ENCODE data around the gene RASA3. TPM values are rescaled to one million over a fixed set of nuclear protein-coding genes. Genes with fewer than 3 reads are reported as not detected.

The RASA3 gene
- total and polyA plus RNA-seq, 2 donors (not counting 3 experiments of a cell fraction or from before 2014, with no cell fraction given) = 26.5 to 53.8 TPM

DNA sequence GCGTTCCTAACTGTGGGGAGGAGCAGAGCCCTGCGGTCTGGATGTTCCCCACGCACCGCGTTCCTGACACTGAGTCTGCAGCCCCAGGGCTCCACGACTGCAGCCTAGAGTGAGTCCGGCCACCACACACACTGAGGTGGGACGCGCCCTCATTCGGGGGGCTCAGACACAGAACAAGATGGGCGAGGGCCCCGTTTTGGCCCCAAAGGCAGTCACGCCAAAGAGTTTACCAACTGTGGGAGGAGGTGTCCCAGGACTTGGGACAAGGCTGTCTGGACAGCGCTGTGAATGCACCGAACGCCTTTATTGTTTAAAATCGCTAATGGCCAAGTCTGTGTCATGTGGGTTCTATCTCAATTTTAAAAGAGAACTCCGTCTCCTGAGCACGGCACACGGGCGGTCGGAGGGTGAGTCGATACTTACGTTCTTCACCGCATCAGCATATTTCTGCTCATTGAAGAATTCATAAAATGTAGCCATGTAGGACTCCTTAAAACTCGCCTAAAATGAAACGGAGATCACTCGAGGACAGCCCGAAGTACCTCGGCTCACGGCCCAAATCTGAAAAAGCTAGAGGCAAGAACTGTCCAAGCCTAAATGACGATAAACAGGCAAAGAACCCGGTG lies 123.3 kb downstream of the RASA3 start:
- FAIRE-seq (no peak), DNase-seq (ENCODE audit: low read depth, low spot score) (no peak)
- no peak overlapping the region for H3K4me3 ChIP-seq (replicated peaks in 1 of 3; ENCODE audit: insufficient read depth in 1 of 3, low read depth in 1 of 3, low read length in 3 of 3)
- H3K9me1 ChIP-seq (replicated peaks; ENCODE audit: control insufficient read depth, extremely low read depth, insufficient read depth, low read length) = no peaks in the 10 kb centered on the region
- intact Hi-C loops (cut with micrococcal nuclease) (no loop called here), dilution Hi-C loops (cut with MboI; ENCODE audit: extremely low pct_ligation_motif_present, low sequenced_read_pairs) (no loop called here)
- no peaks in the 10 kb centered on the region for H3K9me3 ChIP-seq (replicated peaks; ENCODE audit: control insufficient read depth, insufficient read depth, low read length)
- peaks cover 4 to 36% of the 10 kb centered on the region in 2 experiments for H3K36me3 ChIP-seq (ENCODE audit: control insufficient read depth in 2 of 2, extremely low read depth in 1 of 2, insufficient read depth in 2 of 2, low read length in 2 of 2)
- POLR2A ChIA-PET = no interaction called here
- H3K4me1 ChIP-seq (ENCODE audit: control insufficient read depth, extremely low read depth, insufficient read depth, low read length) = peaks cover 13% of the 10 kb centered on the region
- H2AFZ ChIP-seq (ENCODE audit: low read depth, low read length) = no peak overlapping the region
- BruUV-seq (replicated peaks) = no TSS peak
- CTCF ChIA-PET = no interaction called here
- TF ChIP-seq POLR2A (IDR thresholded peaks at IDR 0.05; ENCODE audit: low read depth, low read length) (no peak), EZH2 (IDR thresholded peaks at IDR 0.05; ENCODE audit: borderline replicate concordance, low read depth, low read length, severe bottlenecking) (no peak), MYC (IDR thresholded peaks at IDR 0.05; ENCODE audit: low read depth, low read length) (no peak)
- TF ChIP-seq, protein P1, sequence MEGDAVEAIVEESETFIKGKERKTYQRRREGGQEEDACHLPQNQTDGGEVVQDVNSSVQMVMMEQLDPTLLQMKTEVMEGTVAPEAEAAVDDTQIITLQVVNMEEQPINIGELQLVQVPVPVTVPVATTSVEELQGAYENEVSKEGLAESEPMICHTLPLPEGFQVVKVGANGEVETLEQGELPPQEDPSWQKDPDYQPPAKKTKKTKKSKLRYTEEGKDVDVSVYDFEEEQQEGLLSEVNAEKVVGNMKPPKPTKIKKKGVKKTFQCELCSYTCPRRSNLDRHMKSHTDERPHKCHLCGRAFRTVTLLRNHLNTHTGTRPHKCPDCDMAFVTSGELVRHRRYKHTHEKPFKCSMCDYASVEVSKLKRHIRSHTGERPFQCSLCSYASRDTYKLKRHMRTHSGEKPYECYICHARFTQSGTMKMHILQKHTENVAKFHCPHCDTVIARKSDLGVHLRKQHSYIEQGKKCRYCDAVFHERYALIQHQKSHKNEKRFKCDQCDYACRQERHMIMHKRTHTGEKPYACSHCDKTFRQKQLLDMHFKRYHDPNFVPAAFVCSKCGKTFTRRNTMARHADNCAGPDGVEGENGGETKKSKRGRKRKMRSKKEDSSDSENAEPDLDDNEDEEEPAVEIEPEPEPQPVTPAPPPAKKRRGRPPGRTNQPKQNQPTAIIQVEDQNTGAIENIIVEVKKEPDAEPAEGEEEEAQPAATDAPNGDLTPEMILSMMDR (IDR thresholded peaks at IDR 0.05; ENCODE audit: extremely low read depth in 1 of 2, insufficient read depth in 1 of 2, low read depth in 1 of 2, low read length in 2 of 2) = no peak
- no peak overlapping the region for H3K9ac ChIP-seq (replicated peaks; ENCODE audit: extremely low read depth, insufficient read depth, low read length)
- H3K4me2 ChIP-seq (ENCODE audit: insufficient read depth, low read length) = no peak overlapping the region
- peaks cover 3% of the 10 kb centered on the region for H3K79me2 ChIP-seq (ENCODE audit: control insufficient read depth, insufficient read depth, low read length)
- H4K20me1 ChIP-seq (replicated peaks; ENCODE audit: control insufficient read depth, extremely low read depth, insufficient read depth, low read length) = no peaks in the 10 kb centered on the region
- no peaks in the 10 kb centered on the region for H3K27me3 ChIP-seq (ENCODE audit: control insufficient read depth in 2 of 2, insufficient read depth in 2 of 2, low read length in 2 of 2)
- no peak overlapping the region for H3K27ac ChIP-seq (ENCODE audit: insufficient read depth, low read depth, low read length)

DNA sequence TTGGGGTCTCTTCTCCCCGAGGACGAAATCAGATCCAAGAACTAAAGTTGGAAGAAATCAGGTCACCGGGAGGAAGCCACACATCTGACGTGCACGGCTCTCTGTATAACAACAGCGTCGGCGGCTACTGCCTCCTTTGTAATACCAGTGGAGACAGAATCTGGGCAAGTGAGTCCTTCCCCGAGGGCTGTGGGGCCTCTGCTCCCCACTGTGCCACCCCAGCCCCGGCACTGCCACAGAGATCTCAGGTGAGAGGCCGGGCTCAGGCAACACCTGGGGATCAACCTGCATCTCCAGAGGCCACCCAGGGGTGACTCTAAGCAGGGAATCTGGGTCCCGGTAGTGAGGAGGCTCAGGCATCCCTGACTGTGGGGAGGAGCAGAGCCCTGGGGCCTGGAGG lies 124.9 kb downstream of the RASA3 start:
- FAIRE-seq = no peak
- ChIA-PET POLR2A (no interaction called here), CTCF (no interaction called here)
- no peak overlapping the region for H3K4me2 ChIP-seq (ENCODE audit: insufficient read depth, low read length)
- intact Hi-C loops (cut with micrococcal nuclease) (no loop called here), dilution Hi-C loops (cut with MboI; ENCODE audit: extremely low pct_ligation_motif_present, low sequenced_read_pairs) (no loop called here)
- H3K27me3 ChIP-seq (ENCODE audit: control insufficient read depth in 2 of 2, insufficient read depth in 2 of 2, low read length in 2 of 2) = no peaks in the 10 kb centered on the region
- H4K20me1 ChIP-seq (replicated peaks; ENCODE audit: control insufficient read depth, extremely low read depth, insufficient read depth, low read length) = no peaks in the 10 kb centered on the region
- no peak overlapping the region for H3K27ac ChIP-seq (ENCODE audit: insufficient read depth, low read depth, low read length)
- TF ChIP-seq POLR2A (IDR thresholded peaks at IDR 0.05; ENCODE audit: low read depth, low read length) = no peak
- TF ChIP-seq GATA2 (IDR thresholded peaks at IDR 0.05; ENCODE audit: insufficient read depth, insufficient read length, low read depth, low read length) = no peak
- no peak for TF ChIP-seq POLR2AphosphoS5 (IDR thresholded peaks at IDR 0.05; ENCODE audit: insufficient read depth, low read depth, low read length)
- no peak for TF ChIP-seq FOS (IDR thresholded peaks at IDR 0.05; ENCODE audit: borderline replicate concordance, insufficient read depth, low read length)
- TF ChIP-seq MYC (IDR thresholded peaks at IDR 0.05; ENCODE audit: low read depth, low read length) = no peak
- TF ChIP-seq, protein P1 (IDR thresholded peaks at IDR 0.05; ENCODE audit: extremely low read depth in 1 of 2, insufficient read depth in 1 of 2, low read depth in 1 of 2, low read length in 2 of 2) = no peak
- TF ChIP-seq JUN (IDR thresholded peaks at IDR 0.05; ENCODE audit: borderline replicate concordance, insufficient read depth, insufficient read length, low read depth) = no peak
- TF ChIP-seq, protein P2, sequence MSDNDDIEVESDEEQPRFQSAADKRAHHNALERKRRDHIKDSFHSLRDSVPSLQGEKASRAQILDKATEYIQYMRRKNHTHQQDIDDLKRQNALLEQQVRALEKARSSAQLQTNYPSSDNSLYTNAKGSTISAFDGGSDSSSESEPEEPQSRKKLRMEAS (IDR thresholded peaks at IDR 0.05; ENCODE audit: insufficient read depth, insufficient read length) = no peak
- H3K4me1 ChIP-seq (ENCODE audit: control insufficient read depth, extremely low read depth, insufficient read depth, low read length) = peaks cover 18% of the 10 kb centered on the region
- H3K9me1 ChIP-seq (replicated peaks; ENCODE audit: control insufficient read depth, extremely low read depth, insufficient read depth, low read length) = no peaks in the 10 kb centered on the region
- H3K9me3 ChIP-seq (replicated peaks; ENCODE audit: control insufficient read depth, insufficient read depth, low read length) = no peaks in the 10 kb centered on the region
- H3K9ac ChIP-seq (replicated peaks; ENCODE audit: extremely low read depth, insufficient read depth, low read length) = no peak overlapping the region
- peaks cover 4 to 35% of the 10 kb centered on the region in 2 experiments for H3K36me3 ChIP-seq (ENCODE audit: control insufficient read depth in 2 of 2, extremely low read depth in 1 of 2, insufficient read depth in 2 of 2, low read length in 2 of 2)
- peaks cover 5% of the 10 kb centered on the region for H3K79me2 ChIP-seq (ENCODE audit: control insufficient read depth, insufficient read depth, low read length)
- BruUV-seq (replicated peaks) = no TSS peak
- DNase-seq (ENCODE audit: low read depth, low spot score) = no peak
- H3K4me3 ChIP-seq (replicated peaks in 1 of 3; ENCODE audit: insufficient read depth in 1 of 3, low read depth in 1 of 3, low read length in 3 of 3) = no peak overlapping the region
- no peak overlapping the region for H2AFZ ChIP-seq (ENCODE audit: low read depth, low read length)

Measured in endothelial cell of umbilical vein (primary cell).